NCI-H2196 (cell line): Measurements from ENCODE around the gene BRWD1.

Experiments
- DNase-seq: peaks from one replicate; lab custom pipeline; 2025; ENCODE audit not compliant: unreplicated experiment; lab: John Stamatoyannopoulos, UW

The BRWD1 gene

DNA sequence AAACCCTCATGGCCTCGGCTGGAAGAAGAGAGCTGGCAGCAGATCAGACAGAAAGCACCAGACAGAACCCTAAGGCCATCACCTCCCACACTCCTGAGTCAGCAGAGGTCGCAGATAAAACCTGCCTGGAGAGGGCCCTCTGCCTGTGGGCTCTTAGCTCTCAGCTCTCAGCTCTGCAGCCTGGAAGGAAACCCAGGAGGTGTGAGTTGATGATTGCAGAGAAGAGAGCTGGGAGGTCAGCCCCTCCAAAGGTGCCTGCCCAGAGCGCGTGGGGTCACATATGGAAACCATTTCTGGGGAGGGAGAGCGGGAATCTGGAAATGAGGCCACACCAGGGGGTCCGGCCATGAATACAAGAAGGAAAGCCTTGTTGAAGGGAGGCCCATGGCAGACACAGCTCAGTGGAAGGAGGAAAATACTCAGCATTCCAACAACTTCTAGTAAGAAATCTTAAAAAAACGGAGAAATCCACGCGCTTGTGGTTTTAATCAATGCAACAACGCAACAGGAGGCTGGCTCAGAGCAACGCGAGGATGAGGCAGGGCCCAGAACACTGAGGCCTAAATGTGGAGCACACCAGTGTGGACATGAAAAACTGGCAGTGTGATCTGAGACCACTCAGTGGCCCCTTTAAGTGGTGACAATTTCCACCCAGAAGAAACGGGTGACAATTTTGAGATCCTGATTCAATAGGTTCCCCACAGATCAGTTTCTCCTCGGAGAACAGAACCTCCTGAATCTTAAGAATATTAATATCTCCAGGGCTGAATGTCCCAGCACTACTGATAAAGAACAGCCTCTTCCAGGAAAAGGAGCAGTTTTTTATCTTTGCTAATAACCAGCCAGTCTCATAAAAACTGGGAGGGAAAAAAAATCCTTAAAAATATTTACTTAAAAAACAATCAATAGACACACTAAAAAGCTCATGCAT lies 175.9 kb downstream of the BRWD1 start:
- peak; percentile 37 for DNase-seq

DNA sequence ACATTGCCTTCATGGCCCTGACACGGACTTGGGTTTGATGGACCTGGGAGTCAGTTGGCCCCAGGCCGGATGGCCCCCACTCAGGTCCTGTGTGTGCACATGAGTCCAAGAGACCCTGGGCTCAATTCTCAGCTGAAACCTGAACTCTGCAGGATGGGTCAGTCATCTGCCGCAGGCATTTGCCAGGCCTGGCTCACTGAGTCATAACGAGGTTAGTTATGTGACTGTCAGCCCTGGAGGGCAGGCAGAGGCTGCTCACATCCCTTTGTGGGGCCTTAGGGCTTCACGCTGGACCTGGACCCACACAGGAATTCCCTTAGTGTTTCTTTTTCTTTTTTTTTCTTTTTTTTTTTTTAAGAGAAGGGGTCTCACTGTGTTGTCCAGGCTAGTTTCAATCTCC lies 176.7 kb downstream of the BRWD1 start:
- no peak for DNase-seq

- peak; percentile 58 for DNase-seq
Observed at GRCh38 chr21:39136138-39136537, 177.3 kb downstream of the BRWD1 start.

DNA sequence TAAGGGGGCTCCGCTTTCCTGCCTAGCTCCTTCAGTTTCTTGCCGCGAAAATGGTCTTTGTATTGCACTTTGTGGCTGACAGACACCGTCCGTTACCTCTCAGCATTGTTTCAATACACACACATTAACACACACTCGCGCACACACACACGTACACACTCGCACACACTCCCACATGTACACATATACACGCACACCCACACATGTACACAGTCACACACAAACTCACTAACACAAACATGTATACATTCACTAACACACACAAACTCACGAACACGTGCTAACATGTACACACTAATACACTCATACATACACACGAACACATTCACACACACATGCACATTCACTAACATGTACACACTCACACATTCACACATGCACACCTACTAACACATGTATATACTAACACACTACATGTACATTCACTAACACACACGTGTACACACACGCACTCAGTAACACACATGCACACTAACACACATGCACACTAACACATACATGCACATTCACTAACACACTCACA lies 179.1 kb downstream of the BRWD1 start:
- DNase-seq, result no peak
